Measurements from ENCODE around the gene FIGNL2.
"Not testable (repeated sequence)": the region's sequence is repeated elsewhere in the genome, so short reads cannot be mapped to it uniquely, and the experiment has no call there.

The FIGNL2 gene

DNA sequence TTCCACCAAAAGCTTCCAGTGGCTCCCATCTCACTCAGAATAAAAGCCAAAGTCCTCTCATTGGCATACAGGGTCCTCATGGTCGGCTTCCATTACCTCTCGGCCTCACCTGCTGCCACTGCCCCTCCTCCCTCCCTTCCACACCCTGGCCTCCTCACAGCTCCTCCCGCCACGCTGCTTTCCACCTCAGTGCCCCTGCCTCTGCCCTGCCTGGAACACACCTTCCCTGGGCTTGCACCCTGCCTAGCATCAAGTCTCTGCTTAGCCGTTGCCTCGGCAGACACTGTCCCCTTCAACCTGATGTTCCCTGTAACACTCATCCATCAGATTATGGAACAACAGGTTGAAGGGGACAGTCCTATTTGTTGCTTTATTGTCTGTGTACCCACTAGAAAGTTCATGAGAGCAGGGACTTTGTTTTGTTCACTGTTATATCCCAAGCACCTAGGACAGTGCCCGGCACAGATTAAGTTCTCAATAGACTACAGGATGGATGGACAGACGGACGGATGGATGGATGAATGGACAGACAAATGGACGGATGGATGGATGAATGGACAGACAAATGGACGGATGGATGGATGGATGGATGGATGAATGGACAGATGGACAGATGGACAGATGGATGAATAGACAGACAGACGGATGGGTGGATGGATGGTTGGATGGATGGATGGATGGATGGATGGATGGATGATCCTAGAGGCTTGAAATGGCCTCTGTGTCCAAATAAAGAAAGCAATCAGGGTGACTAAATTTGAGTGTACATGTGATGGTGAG lies 14.9 kb downstream of the FIGNL2 start:
- no peak for DNase-seq

DNA sequence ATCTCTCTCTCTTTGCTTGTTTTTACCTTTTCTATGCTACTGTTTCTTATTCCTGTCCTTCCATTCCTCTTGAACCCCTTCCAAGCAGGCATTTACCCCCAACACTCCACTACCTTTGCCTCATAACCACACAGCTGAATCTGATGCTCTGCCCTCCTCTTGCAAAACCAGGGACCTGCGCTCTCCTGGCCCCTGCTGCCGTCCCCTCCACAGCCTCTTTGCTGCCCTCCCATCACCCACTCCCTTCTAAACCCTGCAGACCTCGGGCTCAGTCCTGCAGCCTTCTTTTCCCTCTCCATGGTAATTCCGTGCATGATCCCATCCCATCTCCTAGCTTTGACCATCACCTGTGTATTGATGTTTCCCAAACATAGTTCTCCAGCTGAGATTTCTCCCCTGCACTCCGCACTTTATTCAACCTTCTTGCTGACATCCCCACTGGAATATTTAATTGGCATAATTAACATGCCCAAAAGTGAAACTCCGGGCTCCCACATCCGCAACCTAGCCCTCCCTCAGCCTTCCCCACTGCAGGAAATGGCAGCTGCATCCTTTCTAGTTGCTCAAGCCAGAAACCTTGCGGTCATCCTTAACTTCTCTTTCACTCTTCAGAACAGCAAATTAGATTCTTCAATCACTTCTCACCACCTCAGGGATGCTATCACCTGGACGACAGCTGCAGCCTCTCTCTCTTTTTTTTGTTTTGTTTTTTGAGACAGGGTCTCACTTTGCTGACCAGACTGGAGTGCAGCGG lies 16.0 kb downstream of the FIGNL2 start:
- no peak for DNase-seq

DNA sequence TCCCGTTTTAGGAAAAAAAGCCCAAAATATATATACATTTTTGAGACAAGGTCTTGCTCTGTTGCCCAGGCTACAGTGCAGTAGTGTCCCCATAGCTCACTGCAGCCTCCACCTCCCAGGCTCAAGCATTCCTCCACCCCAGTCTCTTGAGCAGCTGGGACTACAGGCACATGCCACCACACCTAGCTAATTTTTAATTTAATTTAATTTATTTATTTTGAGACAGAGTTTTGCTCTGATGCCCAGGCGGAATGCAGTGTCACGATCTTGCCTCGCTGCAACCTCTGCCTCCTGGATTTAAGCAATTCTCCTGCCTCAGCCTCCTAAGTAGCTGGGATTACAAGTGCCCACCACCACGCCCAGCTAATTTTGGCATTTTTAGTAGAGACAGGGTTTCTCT lies 16.7 kb downstream of the FIGNL2 start:
- not testable (repeated sequence) for DNase-seq

DNA sequence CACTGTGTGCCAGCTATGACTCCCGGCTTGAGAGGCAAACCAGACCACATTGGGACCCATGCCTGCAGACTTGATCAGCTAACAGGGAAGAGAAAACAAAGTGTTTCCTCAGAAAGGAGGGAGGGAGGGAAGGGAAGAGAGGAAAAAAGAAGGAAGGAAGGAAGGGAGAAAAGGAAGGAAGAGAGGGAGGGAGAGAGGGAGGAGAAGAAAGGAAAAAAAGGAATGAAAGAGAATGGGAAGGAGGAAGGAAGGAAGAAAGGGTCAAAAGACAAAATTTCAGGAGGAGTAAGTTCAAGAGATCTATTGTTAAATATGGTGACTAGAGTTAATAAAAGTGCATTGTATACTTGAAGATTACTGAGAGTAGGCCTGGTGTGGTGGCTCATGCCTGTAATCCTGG lies 18.9 kb downstream of the FIGNL2 start:
- no peak for DNase-seq

DNA sequence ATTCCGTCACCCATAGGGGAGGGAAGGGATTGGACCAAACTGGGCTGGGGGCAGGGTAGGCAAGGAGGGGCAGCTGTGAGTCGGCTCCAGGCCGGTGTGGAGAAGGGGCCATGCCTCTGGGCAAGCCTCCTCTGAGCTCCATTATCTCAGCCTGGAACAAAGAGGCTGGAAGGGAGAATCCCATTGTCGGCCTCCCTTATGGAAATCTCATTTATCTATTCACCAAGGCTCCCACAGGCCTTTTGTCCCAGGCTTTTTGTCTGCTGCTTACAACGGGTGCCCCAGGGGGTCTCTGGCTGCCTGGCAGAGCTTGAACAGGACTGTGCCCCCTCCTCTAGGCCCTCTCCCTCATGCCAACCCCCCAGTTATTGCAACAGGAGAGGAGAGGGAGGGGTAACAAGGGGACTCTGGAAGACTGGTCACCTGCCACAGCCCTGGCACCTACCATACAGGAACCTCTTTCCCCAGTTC lies 19.5 kb downstream of the FIGNL2 start:
- DNase-seq = no peak

DNA sequence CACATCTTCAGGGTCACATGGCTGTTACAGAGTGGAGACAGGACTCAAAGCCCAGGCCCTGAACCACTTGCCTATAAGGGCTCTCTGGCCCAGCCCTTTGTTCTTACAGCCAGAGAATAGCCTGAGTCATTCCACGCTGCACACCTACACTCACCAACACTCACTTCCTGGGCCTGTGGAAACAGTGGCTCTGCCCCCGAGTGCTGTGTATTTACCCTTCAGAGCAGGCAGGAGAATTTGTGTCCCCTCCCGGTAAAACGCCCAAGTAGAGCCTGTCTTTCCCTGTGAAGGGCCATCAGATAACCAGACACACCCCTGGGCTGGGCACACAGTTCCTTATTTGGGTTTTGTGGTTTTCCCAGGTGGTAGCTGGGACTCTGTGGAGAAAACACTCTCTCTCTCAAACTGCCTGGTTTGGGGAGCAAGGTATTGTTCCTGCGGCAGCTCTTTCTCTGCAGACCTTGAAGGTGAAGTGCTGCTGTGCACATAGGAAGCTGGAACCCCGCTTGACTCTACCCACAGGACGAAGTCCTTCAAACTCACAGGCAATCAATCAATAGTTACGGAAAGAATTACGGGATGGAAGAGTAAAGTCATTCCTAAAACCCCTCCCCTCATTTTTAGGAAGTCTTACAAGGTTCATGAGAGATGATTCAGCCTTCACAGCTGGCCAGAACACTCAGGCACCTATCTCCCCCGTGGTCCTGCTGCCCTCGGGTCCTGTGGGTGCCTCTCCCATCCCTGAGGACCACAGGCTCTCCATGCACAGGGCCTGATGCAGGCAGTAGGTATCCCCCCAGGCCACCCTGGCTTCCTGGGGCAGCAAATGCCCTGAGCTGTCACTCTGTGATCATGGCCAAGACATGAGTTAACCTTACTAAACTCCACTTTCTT lies 20.3 kb downstream of the FIGNL2 start:
- peak; percentile 22 for DNase-seq

DNA sequence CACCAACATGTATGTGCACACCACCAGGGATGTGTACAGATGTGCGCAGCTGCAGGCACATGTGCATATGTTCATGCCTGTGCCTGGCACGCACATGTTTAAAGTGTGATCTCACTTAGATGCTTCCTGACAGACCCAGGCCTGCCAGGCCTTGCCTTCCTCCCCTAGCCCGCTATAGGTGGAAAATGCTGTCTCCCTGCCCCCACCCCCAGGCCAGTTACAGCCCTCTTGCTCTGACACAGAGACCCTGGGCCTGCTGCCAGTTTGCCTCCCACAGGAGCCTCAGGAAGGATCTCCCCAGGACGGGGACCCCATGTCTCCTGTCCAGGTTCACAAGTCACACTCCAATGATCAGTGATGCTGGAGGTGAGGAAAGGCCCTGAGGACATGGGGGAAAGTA lies 21.6 kb downstream of the FIGNL2 start:
- no peak for DNase-seq

DNA sequence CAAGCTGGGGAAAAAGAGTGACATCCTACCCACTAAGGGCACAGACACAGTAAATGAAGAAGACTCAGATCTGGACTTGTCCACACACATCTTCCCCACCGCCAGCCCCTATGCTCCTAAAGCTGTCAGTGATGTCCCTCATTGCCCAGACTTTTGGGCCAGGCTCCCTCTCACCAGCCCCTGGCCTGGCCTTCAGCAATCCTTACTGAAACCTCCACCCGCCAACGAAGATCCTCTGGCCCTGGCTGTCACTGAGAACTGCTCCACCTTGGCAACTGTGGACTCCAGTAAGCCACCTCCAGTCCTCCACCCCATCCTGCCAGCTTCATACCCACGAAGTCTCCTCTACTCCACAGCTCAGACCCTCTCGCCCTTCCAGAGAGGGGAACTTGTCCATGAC lies 23.3 kb downstream of the FIGNL2 start:
- DNase-seq = no peak

DNA sequence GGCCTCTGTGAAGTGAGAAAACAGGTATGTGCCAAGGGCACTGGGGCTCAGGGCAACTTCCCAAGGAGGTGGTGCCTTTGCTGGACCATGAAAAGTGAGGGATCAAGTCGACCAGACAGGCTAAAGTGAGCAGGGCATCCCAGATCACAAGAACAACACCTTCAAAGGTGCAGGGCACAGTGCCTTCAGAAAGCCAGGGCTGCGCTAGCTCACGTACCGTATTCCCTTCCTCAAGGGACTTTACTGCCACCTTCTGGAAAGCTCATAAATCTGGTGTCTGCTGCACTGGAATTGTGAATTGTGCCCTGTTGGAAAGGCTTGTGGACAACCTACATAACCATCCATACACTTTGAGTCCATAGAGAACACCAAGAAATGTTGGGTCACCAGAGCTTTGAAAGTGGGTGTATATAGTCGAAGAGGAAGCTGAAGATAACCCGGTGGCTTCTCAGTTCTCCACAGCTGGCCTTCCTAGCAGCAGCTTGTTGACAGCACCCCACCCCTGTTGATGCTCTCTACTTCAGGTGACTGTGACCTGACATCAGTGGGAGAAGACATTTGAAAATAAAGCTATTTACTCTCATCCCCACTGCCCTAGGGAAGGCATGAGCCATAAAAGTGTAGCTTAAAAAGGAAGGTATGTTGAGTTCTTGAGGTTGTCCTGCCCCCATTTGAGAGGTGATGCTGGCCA lies 24.5 kb downstream of the FIGNL2 start:
- DNase-seq = no peak

DNA sequence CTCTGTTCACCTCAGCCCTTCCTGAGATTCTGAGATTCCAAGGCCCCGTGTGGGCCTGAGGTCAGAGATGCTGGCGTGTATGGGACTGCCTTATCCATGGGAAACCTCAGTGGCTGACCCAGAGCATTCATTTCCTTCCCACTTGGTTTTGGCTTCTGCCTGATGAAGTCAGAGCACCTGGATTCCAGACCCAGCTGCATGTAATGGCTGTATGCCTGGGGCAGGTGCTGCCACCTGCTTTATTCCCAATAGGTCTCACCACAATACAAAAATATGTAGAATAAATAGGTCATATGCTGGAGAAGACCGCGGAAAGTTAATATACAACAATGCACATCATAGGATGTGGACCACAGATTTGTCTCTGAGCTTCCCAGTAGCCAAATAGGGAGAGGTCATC lies 25.6 kb downstream of the FIGNL2 start:
- no peak for DNase-seq

DNA sequence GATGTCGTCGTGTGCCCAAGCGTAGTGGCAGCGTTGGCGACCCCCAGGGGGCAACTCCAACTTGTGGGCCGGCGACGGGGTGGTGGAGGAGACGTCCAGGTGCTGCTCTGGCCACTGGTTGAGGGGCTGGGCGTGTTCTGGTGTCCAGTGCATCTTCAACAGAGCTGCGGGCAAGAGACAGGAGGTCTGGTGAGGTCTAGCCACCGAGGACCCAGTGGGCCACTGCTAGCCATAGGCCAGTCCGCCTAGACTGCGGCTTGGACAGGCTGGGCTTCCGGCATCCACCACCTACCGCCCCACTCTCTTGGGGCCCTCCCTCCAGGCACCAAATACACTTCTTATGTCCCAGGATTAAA lies 26.3 kb downstream of the FIGNL2 start:
- DNase-seq = no peak

DNA sequence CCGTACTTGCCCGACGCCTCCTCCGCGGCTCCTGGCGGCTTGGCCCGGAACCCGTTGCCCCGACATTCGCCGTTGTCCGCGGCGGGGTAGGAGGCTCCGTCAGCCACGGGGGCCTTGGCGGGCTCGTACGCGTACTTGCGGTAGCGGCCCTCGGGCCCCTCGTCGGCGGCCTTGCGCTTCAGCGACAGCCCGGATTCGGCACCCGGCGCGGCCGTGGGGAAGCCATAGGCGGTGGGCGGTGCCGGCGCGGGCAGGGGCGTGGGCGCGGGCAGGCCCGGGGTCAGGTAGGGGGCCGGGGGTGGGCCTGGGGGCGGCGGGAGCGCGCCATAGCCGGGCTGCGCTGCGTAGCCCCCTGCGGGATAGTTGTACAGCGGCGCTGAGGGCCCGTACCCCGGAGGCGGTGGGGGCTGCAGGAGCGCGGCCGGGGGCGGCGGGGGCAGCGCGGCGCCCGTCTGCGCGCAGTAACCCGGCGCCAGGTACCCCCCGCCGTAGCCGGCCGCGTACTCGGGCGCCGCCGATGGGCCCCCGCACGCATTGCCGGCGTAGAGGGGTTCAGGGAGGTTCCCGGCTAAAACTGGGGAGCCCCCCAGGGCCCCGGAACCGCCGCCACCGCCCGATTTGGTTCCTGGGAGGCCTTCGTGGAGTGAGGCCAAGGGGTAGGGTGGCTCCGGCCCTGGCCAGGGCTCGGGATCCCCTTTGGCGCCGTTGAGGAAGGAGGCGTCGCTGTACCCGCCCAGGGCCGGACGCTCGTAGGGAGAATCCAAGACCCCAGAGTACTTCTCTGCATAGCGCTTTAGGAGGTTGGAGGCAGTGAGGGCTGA lies 26.9 kb downstream of the FIGNL2 start:
- peak; percentile 44 for DNase-seq

DNA sequence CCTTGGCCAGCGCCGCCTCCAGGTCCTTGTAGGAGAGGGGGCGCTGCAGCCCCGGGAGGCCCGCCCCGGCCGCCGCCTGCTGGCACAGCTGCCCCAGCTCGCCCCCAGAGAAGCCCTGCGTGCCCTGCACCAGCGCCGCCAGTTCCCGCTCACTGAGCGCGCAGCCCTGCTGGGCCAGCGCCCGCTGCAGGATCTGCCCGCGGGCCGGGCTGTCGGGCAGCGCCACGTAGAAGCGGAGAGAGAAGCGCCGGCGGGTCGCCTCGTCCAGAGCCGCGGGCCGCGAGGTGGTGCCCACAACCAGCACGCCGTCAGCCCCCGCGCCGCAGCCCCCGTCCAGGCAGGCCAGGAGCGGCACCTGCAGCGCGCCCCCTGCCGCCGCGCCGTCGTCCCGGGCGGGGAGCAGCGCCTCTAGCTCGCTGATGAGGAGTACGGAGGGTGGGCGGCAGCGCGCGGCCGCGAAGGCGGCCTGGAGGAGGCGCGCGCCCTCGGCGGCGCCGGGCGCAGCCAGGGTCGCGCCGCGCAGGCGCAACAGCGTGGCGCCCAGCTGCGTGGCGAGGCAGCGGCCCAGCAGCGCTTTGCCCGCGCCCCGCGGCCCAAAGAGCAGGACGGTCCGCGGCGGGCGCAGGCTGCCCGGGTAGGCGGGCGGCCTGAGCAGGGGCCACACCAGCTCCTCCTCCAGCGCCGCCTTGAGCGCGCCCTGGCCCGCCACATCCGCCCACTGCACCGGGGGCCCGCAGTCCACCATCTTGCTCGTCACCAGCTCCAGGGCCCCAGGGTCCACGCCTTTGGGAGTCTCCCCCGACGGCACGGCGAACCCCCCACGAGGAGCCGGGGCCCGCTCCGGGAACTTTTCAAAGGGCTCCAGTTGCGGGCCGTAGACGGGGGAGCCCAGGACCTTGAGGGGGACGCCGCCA lies 27.7 kb downstream of the FIGNL2 start:
- peak; percentile 76 for DNase-seq

DNA sequence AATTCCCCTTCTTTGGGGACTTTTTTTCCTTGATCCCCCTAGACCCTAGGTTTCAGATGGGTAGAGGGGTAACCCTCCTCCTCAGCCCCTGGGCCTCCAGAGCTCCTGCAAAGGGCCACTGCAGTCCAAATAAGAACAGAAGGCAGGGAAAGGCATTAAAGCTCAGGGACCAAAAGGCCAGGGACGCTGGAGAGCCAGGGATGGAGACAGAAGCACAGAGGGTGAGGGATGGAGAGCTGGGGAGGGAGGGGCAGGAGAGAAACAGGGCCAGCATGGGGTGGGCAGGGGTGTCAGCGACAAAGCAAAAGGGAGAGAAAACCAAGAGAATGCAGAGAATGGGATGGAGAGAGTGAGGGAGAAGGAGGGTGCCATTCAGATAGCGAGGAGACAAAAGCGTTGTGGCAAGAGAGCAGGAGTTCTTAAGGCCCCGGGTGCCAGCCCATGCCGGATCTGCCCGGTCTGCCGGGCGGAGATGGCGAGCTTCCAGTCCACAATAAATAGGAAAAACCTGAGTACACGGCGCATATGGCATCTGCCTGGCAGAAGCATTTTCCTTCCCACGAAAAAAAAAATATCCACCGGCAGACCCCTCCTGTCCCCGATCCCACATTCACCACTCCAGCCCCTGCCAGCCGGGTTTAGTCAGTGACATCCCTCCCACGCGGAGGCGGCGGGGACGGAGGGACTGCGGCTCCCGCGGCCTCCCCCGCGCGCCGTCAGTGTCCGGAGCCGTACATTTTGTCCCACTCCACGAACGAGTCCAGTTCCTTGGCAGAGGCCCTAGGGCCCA lies 28.6 kb downstream of the FIGNL2 start:
- no peak for DNase-seq

DNA sequence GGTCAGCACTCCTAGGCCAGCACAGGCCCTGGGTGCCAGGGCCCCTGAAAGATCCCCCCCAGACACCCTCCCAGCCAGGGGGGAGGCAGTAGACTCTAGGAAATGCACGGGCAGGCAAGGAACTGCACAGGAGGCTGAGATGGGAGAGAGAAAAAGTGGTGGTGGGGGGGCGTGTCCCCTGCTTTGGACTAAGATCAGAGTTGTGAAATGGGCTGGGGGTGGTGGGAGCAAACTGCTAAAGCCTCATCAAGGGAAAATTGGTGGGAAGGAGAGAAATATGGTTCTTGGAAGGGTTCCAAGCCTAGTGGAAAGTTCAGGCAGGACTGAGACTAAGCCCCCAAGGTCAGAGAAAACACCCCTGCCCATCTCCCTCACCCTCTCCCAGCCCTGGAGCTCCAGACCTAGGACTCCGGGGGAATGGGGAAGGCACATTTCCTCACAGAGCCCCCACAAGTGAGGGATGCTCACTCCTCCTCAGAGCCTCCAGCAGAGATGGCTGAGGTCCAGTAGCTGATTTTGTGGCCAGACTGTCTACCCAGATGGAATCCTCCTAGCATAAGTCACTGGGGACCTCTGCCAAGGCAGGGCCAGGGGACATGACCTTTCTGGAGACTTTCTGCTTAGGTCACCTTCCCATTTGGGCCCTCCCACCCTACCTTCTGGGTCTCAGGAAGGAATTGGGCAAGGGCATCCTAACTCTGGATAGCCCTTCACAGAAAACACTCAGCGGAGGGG lies 29.8 kb downstream of the FIGNL2 start:
- no peak for DNase-seq

DNA sequence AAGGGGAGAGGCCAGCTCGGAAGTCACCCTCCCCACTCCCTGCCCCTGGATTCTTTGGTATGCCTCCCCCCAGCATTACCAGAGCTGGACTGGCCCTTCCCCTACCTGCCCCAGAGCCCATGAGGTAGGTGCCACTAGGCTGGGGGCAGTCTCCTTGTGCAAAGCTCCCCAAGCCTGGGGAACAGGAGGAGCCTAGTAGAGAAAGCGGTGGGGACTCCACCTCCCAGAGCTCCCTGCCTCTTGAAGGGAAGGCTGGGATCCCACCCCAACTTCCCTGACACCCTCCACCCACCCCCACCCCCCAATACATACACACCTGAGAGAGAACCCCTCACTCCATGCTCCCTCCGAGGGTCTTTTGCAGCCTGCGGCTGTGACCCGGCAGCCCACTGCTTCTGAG lies 30.4 kb downstream of the FIGNL2 start:
- no peak for DNase-seq

DNA sequence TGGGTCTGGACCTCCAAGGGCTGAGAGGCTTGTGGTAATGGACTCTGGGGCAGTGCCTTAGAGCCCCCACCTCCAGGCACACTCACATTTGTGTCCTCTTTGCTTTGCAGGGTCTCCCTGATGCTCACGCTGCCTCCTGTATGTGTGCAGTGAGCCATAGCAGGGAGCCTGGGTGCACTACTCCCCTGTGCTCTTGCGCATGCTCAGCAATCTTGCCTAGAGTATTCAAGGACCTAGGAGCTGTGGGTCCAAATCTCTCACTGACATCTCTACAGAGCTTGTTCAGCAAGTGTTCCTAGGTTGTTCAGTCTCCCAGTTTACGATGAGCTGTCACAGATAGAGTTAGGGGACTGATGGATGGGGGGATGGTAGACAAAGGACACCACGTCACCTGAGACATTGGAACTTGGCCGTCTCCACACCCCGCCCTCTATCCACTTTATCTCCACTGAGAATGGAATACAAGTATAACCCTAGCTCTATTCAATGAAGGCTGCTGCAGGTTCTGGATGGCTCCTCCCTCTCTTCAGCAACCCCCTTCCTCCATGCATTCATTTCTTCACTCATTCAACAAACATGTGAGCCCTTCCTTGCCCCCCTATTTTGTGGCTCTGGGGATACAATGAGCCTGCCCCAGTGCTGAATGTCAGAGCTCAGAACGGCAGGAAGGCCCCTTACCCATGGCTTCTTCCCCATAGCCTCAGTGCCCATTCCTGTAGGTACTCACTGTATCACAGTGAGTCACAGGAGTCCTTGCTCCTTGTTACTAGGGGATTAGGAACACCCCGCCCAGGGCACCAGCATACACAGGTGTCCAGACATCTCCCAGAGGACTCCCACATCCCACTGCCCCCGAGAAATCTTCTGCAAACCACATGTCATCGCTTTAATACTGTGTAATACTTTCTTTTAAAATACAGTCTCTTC lies 31.2 kb downstream of the FIGNL2 start:
- DNase-seq = no peak

DNA sequence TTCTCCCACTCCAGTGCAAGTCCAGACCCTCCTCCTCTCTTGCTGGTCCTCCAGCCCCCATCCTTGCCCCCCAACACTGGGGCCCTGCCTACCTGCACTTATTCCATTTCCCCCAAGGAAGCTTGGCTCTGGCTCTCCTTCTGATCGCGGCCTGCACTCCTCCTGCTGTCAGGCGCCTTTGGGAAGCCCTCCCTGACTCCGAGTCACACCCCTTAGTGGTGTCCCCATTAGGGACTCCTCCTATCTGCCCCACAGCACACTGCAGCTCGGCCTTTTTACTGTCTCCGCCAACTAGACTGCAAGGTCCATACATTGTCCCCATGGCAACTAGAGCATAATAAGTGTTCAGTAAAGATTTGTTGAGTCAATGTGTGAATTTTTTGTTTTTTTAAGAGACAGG lies 32.9 kb downstream of the FIGNL2 start:
- DNase-seq = no peak

All from activated T-cell treated with anti-CD3 and anti-CD28 coated beads for 4 hours (primary cell).